Neural progenitor cell (in vitro differentiated cells): ENCODE measurements around the gene OR2A42.
"Not testable (repeated sequence)": the region's sequence is repeated elsewhere in the genome, so short reads cannot be mapped to it uniquely, and the experiment has no call there.

ENCODE experiments used
- EZH2 ChIP-seq: fragments of 200-600 bp; sonication (generic); IDR thresholded peaks from 2 replicates; pipeline ENCODE4 v1.6.1; 2017; ENCODE audit warnings: antibody characterized with exemption, mild to moderate bottlenecking, moderate library complexity
- TF ChIP-seq, protein P1 (sequence below): fragments of 200-600 bp; sonication (generic); IDR thresholded peaks from 2 replicates; pipeline ENCODE4 v1.5.1; 2017; ENCODE audit warnings: antibody characterized with exemption, mild to moderate bottlenecking

DNA sequence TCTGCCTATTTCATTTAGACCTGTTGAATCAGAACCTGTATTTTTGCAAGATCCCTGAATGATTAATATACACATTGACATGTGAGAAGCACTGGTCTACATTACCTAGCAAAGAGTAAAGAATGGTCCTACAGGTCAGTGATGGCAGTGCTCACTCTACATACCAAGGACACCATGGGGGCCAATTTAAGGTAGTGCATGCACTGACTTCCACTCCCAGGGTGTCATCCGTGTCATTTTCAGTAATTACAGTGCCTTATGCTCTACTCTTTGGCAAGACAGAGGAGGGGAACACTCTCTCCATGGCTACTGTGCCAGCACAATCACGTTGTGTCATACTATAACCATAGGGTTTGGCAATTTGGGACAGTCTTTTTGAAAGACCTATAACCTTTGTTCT, 6.0 kb upstream of the OR2A42 start:
- TF ChIP-seq, protein P1, sequence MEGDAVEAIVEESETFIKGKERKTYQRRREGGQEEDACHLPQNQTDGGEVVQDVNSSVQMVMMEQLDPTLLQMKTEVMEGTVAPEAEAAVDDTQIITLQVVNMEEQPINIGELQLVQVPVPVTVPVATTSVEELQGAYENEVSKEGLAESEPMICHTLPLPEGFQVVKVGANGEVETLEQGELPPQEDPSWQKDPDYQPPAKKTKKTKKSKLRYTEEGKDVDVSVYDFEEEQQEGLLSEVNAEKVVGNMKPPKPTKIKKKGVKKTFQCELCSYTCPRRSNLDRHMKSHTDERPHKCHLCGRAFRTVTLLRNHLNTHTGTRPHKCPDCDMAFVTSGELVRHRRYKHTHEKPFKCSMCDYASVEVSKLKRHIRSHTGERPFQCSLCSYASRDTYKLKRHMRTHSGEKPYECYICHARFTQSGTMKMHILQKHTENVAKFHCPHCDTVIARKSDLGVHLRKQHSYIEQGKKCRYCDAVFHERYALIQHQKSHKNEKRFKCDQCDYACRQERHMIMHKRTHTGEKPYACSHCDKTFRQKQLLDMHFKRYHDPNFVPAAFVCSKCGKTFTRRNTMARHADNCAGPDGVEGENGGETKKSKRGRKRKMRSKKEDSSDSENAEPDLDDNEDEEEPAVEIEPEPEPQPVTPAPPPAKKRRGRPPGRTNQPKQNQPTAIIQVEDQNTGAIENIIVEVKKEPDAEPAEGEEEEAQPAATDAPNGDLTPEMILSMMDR: not testable (repeated sequence)
- TF ChIP-seq EZH2: not testable (repeated sequence)
